ENCODE results near the gene ZMYND11. TPM values are rescaled to one million over a fixed set of nuclear protein-coding genes. Genes with fewer than 3 reads are reported as not detected.

The ZMYND11 gene
- total RNA-seq, 2 donors from 2014 or later = 34.2 to 37.7 TPM

GRCh38 chr10:88253-88652 is 47.0 kb upstream of the ZMYND11 start:
- H3K4me1 Mint-ChIP-seq = peaks cover 4% of the 10 kb centered on the region
- Histone ChIP-seq H3K4me1 (ENCODE audit: control insufficient read depth, insufficient read depth, low read length) (no peaks in the 10 kb centered on the region), H3K4me3 (ENCODE audit: low read length) (no peak overlapping the region), H3K36me3 (ENCODE audit: control insufficient read depth, insufficient read depth, low read length) (no peaks in the 10 kb centered on the region), H3K27me3 (ENCODE audit: control insufficient read depth, insufficient read depth, low read length, poor library complexity, severe bottlenecking) (no peaks in the 10 kb centered on the region), H3K9ac (ENCODE audit: extremely low read depth, low read length, poor library complexity, severe bottlenecking) (no peak overlapping the region), H3K27ac (ENCODE audit: low read depth, low read length) (no peak overlapping the region), H3K9me3 (ENCODE audit: control insufficient read depth, low read length) (no peaks in the 10 kb centered on the region)
- no peaks in the 10 kb centered on the region for H3K36me3 Mint-ChIP-seq (ENCODE audit: low read depth)
- TF ChIP-seq CTCF (conservative IDR thresholded peaks at IDR 0.05) = no peak
- H3K27me3 Mint-ChIP-seq (ENCODE audit: insufficient read depth) = peaks cover 23% of the 10 kb centered on the region
- 60 to 90% methylated on average over 2 to 4 of the region's 4 CpGs for WGBS, 2 experiments (ENCODE audit: insufficient coverage in 1 of 2, insufficient read length in 1 of 2)
- no peaks in the 10 kb centered on the region for H3K9me3 Mint-ChIP-seq
- no peak overlapping the region for H3K4me3 Mint-ChIP-seq
- no peak overlapping the region for H3K27ac Mint-ChIP-seq
- no peak for DNase-seq

- H3K27me3 Mint-ChIP-seq (ENCODE audit: insufficient read depth) = peaks cover 20% of the 10 kb centered on the region
- no peak overlapping the region for H3K27ac ChIP-seq (ENCODE audit: low read depth, low read length)
- H3K9ac ChIP-seq (ENCODE audit: extremely low read depth, low read length, poor library complexity, severe bottlenecking) = no peak overlapping the region
- H3K9me3 Mint-ChIP-seq = no peaks in the 10 kb centered on the region
- no peak for DNase-seq
- no peaks in the 10 kb centered on the region for H3K36me3 ChIP-seq (ENCODE audit: control insufficient read depth, insufficient read depth, low read length)
- no peaks in the 10 kb centered on the region for H3K4me1 ChIP-seq (ENCODE audit: control insufficient read depth, insufficient read depth, low read length)
- H3K9me3 ChIP-seq (ENCODE audit: control insufficient read depth, low read length) = no peaks in the 10 kb centered on the region
- H3K4me3 Mint-ChIP-seq = no peak overlapping the region
- H3K27ac Mint-ChIP-seq = no peak overlapping the region
- no peaks in the 10 kb centered on the region for H3K36me3 Mint-ChIP-seq (ENCODE audit: low read depth)
- WGBS, 2 experiments (ENCODE audit: insufficient coverage in 1 of 2, insufficient read length in 1 of 2) = 95 to 100% methylated on average over 1 to 2 of the region's 2 CpGs
- no peak overlapping the region for H3K4me3 ChIP-seq (ENCODE audit: low read length)
- TF ChIP-seq CTCF (conservative IDR thresholded peaks at IDR 0.05) = no peak
- H3K27me3 ChIP-seq (ENCODE audit: control insufficient read depth, insufficient read depth, low read length, poor library complexity, severe bottlenecking) = no peaks in the 10 kb centered on the region
- peaks cover 4% of the 10 kb centered on the region for H3K4me1 Mint-ChIP-seq
Observed at GRCh38 chr10:89248-89647, 46.0 kb upstream of the ZMYND11 start.

- DNase-seq = no peak
- no peaks in the 10 kb centered on the region for H3K36me3 ChIP-seq (ENCODE audit: control insufficient read depth, insufficient read depth, low read length)
- no peaks in the 10 kb centered on the region for H3K27me3 ChIP-seq (ENCODE audit: control insufficient read depth, insufficient read depth, low read length, poor library complexity, severe bottlenecking)
- H3K27ac ChIP-seq (ENCODE audit: low read depth, low read length) = no peak overlapping the region
- no peaks in the 10 kb centered on the region for H3K4me1 ChIP-seq (ENCODE audit: control insufficient read depth, insufficient read depth, low read length)
- H3K4me1 Mint-ChIP-seq = peaks cover 4% of the 10 kb centered on the region
- H3K27me3 Mint-ChIP-seq (ENCODE audit: insufficient read depth) = peaks cover 14% of the 10 kb centered on the region
- 86 to 100% methylated on average over 1 of the region's 1 CpG for WGBS, 2 experiments (ENCODE audit: insufficient coverage in 1 of 2, insufficient read length in 1 of 2)
- no peaks in the 10 kb centered on the region for H3K36me3 Mint-ChIP-seq (ENCODE audit: low read depth)
- no peak overlapping the region for H3K27ac Mint-ChIP-seq
- H3K4me3 ChIP-seq (ENCODE audit: low read length) = no peak overlapping the region
- peaks cover 5% of the 10 kb centered on the region for H3K9me3 ChIP-seq (ENCODE audit: control insufficient read depth, low read length)
- no peak for TF ChIP-seq CTCF (conservative IDR thresholded peaks at IDR 0.05)
- no peak overlapping the region for H3K9ac ChIP-seq (ENCODE audit: extremely low read depth, low read length, poor library complexity, severe bottlenecking)
- no peak overlapping the region for H3K4me3 Mint-ChIP-seq
- H3K9me3 Mint-ChIP-seq = peaks cover 7% of the 10 kb centered on the region
Observed at GRCh38 chr10:90161-90560, 45.1 kb upstream of the ZMYND11 start.
